HEK293 (cell line): Measurements from ENCODE around the gene RITA1.

Experiments used
- CTCF ChIP-seq: fragments of 450-650 bp; formaldehyde crosslinking; IDR thresholded peaks from 2 replicates; pipeline ENCODE4 v1.5.1; 2016; ENCODE audit warnings: missing biosample characterization, missing genetic modification characterization
- GLIS2 ChIP-seq: fragments of 450-650 bp; formaldehyde crosslinking; IDR thresholded peaks from 2 replicates; pipeline ENCODE4 v1.5.1; 2016; ENCODE audit warnings: missing biosample characterization, missing genetic modification characterization

DNA sequence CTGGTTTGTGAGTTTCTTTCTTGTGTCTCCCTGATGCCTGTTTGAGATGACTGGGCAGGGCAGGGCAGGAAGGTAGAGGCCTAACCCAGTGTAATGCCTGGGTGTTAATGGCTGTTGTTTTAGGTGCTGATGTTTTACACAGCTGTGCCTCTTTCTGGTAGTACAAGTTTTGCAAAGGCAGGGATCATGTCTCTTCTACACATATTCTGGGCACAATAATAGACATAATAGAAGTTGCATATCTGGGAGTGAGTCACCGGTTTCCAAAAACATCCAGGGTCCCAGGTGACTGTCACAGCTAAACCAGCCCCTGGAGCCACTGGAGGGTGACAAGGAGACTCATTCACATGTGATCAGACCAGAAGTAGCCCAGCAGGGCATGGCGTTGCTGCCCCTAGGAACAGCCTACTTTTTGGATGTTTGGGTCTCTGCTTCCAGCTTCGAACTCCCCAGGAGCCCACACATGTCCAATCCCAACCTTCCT lies 53.8 kb downstream of the RITA1 start:
- TF ChIP-seq CTCF (tag by site-specific recombination) (no peak), GLIS2 (no peak)
